ENCODE measurements around the gene EPB41L1.
A peak's percentile ranks its signal among the peaks of the same experiment; 100 is the strongest.

EPB41L1 gene

DNA sequence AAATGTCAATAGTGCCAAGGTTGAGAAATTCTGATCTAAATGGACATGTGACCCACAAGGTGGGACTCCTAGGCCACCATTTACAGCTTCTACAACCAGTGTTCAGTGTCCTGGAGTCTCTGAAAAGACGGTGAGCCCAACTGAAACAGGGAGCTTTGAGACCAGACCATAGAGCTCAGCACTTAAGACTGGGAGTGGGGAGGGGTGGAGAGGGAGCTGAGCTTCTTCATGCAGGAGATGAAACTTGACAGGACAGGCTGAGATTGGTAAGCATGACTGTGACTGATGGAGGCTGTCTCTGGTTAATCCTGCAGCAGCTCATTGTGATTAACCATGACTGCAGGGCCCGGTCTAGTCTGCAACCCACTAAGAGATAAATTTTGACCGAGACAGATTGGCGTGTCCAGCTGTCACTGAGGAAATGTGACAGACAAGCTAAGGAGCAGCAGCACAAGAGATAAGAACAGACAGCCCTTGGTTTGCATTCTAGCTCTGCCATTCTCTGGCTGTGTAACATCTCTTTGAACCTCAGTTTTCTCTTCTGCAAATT, 80.3 kb downstream of the EPB41L1 start:
- no peak for DNase-seq

DNA sequence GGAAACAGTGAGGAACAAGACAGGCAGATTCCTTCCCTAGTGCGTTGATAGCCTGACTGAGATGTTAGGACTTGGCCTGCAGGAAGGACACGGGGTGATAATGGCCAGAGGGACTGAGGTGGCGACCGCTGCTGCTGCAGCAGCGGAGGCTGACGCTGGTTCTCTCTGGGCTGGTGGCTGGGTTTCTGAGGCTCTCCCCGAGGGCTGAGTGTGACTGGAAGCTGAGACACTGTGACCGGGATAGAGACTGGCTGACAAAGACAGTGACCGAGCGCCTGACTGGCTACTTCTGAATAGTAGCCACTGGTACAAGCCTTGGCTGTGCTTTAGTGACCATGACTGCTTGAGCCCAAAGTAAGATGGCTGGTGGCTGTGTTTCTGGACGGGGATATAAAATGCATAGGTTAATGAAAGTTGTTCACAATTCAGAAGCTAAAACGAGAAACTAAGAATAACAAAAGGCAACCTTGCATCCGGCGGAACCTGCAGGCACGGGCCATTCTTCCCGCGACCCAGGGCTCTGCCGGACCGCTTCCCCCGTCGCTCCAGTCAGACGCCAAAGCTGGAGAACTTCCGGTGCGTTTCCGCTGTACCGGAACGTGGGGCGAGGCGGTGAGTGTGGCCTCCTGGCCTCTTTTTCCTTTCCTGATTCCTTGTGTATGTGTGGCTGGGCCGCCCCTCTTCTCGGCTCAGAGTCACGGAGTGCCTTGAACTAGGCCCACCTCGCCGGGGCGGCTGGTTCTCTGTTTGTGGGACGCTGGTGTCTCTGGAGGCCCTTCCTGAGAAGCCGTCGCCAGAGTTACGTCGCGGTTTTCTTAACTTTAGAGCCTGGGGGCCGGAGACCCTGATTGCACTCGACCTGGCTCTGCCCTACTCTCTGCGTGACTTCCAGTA, 81.6 kb downstream of the EPB41L1 start, which contains the start of gene AAR2:
TSS of gene AAR2 (plus strand) at position 587 of the 894 bp plus-strand sequence. CDS start 3,391 bp downstream, outside the sequence.
- peak; percentile 79 for DNase-seq

DNA sequence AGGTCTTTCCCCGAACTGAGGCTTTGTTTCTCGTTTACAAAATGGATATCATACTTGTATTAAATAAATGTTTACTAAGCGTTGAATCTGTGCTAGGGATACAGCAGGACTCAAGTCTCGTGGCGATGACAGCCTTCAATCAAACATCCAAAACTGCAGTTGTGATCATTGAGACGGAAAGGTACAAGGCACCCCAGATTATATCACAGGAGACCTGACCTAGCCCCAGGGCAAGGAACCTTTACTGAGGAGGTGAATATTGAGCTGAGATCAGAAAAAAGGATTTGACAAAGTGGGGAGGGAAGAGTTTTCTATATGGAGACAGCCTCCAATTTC, 82.2 kb downstream of the EPB41L1 start:
- no peak for DNase-seq

DNA sequence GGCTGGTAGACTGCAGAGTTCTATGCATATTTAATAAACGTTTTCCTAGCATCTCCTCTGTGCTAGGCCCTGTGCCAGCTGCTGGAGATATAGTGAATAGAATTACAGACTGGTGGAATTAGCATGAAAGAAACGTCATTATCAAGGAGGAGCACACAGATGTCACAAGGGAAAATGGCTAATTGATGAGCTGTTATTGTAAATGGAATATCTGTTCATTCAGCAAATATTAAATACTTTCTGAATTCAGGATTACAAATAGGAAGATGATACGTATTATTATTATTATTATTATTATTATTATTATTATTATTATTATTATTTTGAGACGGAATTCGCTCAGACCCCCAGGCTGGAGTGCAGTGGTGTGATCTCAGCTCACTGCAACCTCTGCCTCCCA, 82.9 kb downstream of the EPB41L1 start:
- DNase-seq = no peak

DNA sequence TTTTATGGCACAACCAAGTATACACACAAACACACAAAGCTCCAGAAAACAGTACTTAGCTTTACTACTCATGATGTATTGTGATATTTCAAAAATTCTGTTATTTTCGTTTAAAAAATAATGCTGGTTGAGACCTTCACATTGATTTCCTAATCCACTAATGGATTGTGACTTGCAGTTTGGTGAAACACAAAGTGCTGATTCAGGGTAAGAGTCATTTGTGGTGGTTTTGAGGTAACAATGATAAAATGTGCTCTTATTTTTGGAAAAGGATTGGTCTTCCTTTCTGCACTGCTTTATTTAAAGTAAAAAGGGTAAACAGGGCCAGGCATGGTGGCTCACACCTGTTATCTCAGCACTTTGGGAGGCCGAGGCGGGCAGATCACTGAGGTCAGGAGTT, 83.6 kb downstream of the EPB41L1 start:
- DNase-seq = no peak

DNA sequence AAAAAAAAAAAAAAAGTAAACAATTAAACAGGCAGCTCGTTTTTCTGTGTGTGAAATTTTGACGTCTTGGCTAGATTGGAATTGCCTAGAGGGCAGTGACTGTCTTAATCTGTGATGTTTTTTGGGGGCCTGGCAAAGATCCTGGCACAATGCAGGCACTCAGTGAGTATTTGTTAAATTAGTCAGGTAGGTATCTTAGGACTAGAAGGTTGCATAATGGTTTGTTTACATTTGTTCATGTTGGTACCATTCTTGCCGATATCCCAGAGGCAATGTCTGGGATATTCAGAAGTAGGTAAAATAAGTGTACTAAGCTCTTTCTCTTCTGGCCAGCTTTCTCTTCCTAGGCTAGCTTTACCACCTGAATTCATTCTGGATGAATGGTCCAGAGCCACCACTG, 84.2 kb downstream of the EPB41L1 start:
- DNase-seq = no peak

DNA sequence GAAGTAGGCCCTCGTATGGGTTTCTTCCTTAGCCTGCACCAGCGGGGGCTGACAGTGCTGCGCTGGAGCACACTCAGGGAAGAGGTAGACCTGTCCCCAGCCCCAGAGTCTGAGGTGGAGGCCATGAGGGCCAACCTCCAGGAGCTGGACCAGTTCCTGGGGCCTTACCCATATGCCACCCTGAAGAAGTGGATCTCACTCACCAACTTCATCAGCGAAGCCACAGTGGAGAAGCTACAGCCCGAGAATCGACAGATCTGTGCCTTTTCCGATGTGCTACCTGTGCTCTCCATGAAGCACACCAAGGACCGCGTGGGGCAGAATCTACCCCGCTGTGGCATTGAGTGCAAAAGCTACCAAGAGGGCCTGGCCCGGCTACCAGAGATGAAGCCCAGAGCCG, 85.5 kb downstream of the EPB41L1 start:
- no peak for DNase-seq

DNA sequence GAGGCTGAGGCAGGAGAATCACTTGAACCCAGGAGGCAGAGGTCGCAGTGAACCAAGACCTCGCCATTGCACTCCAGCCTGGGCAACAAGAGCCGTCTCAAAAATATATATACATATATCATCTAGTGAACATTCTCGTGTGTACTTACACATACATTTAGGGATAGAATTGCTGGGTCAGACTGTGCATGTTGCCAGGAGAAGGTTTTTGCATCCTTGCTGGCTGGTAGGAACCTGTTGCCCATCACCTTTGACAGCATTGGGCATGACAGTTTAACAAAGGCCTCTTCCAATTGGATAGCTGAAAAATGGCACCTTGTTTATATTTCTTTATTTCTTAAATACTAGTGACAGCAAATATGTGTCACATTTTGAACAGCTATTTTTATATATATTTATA, 87.1 kb downstream of the EPB41L1 start:
- DNase-seq = no peak

DNA sequence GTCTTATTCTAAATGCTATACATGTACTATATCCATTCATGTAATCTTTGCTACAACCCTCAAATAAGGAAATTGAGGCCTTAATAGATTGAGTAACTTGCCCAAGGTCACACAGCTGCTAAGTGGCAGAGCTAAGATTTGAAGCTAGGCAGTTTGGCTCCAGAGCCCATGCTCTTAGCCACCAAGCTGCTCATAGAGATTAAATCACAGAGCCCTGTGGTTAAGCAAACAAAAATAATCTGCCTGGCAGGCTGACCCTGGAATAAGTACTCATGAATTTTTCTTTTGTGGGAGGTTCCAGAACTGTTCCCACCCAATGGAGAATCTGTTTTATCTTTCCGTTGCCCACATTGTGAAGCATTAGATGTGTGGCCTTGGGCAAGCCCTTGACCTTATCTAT, 89.2 kb downstream of the EPB41L1 start:
- no peak for DNase-seq

DNA sequence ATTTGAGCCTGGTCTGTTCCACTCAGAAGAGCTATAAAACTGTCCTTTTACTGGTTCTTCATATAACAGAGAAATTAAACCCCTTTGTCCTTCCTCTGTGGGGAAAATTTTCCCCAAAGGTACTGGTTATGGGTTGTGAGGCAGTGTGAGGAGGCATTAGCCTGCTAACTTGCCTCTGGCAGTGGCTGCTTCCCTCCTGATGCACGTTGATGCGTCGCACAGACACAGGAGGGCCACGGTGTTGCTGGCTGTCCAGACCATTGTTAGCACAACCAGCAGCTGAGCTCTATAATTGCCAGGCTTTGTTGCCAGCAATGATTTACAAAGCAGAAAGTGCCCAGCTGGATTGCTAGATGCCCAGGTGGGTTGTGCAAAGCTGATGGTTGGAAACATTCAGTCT, 91.9 kb downstream of the EPB41L1 start:
- DNase-seq = no peak

DNA sequence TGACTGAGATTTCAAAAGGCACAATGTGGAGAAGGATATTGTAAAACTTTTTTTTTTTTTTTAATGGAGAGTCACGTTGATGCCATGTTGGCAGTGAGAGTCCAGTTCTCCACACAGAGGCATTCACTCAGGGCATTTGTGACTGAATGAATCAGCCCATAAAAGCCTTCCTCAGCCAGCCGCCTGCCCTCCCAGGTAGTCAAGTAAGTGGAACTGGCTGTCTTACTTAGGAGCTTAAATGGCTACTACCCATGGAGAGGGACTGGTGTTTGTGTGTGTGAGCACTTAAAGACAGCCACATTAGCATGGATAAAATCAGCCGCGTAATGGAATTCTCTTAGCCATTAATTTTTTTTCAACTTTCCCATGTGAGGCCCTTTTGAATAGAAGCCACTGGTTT, 94.3 kb downstream of the EPB41L1 start:
- no peak for DNase-seq

DNA sequence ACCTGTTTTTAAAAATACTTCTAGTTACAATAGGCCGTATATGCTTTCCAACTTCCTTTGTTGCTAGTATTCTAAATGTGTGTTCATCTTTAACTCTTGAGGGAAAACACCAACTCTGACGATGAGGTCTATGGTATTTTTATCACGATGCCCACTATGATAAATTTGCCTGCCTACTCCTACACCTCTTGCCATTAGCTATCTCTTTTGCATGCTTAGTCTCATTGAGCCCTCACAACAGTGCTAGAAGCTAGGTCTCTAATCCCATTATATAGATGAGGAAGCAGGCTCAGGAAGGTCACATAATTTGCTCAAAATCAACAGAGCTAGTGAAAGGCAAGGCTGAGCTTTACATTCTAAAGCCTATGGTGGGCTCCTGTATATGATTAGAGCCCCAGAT, 94.9 kb downstream of the EPB41L1 start:
- DNase-seq = no peak

DNA sequence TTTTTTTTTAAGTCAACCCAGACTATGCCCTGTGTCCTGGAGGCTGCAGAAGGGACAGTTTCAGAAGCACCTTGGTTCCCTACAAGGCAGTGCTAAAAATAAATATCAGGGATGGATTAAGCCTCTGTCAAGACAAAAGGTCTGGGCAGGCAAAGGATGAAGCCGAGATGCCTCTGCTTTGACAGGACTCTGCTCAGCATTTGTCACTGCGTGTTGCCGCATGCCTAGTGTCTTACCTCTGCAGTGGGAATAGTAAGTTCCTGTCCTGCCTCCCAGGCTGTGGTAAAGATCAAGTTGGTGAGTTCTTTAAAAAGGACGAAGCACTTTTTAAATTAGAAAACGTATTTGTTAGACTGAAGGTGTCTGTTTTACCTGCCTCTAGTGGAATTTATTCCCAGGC, 96.9 kb downstream of the EPB41L1 start:
- no peak for DNase-seq

DNA sequence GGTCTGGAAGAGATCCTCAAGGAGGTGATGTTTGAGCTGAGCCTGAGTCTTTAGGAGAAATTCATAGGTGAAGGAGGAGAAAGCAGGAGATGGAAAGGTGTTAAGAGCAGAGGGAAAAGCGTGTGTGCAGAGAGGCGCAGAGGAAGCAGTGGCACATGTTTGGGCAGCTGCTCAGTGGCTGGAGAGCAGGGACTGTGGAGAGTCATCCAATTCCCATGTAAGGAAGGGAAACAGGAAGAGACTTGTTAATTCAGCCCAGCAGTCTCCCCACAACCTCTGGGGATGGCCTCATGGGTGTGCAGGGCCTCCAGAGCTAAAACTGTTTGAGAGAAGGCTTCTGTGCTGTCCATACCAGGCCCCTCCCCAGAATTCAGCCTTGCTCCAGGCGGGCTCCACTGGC, 98.0 kb downstream of the EPB41L1 start:
- no peak for DNase-seq

DNA sequence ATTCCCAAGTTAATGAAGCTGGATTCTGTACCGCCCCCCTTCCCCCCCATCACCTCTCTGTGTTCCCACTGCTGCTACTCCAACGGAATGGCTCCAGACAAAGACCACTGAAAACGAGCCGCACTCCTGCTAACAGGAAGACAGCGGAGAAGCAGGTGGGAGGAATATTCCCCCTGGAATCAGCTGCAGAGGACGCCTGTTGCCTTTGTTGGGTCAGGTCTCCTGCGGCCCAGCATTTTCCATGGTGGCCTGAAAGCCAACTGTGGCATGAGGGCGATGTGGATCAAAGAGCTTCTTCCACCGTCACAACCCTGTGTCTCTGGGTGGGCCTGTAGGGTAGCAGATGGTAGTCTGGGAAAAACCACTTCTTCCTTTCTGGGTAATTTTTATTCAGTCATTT, 98.5 kb downstream of the EPB41L1 start:
- DNase-seq = no peak

DNA sequence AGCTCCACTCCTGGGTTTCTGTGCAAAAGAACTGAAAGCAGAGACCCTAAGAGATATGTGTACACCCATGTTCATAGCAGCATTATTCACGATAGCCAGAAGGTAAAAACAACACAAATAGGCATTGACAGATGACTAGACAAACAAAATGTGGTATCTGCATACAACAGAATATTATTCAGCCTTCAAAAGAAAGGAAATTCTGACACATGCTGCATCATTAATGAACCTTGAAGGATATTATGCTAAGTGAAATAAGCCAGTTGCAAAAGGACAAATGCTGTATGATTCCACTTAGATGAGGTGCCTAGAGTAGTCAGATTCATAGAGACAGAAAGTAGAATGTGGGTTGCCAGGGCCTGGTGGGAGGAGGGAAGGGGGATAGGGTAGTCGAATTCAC, 99.5 kb downstream of the EPB41L1 start:
- no peak for DNase-seq

DNA sequence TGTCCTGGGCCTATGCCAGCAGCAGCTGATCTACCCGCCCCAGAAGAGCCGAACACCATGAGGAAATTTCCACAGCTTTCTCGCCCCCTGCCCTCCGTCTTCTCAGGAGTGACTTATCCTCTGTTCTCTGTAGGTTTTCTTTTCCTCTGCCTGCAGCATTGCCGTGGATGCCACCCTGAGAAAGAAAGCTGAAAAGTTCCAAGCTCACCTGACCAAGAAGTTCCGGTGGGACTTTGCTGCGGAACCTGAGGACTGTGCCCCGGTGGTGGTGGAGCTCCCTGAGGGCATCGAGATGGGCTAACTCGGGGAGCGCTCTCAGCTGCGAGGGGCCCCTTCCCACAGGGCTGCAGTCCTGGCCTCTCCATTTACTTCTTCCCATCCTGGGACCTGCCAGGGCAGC, 100.9 kb downstream of the EPB41L1 start:
- DNase-seq = no peak

DNA sequence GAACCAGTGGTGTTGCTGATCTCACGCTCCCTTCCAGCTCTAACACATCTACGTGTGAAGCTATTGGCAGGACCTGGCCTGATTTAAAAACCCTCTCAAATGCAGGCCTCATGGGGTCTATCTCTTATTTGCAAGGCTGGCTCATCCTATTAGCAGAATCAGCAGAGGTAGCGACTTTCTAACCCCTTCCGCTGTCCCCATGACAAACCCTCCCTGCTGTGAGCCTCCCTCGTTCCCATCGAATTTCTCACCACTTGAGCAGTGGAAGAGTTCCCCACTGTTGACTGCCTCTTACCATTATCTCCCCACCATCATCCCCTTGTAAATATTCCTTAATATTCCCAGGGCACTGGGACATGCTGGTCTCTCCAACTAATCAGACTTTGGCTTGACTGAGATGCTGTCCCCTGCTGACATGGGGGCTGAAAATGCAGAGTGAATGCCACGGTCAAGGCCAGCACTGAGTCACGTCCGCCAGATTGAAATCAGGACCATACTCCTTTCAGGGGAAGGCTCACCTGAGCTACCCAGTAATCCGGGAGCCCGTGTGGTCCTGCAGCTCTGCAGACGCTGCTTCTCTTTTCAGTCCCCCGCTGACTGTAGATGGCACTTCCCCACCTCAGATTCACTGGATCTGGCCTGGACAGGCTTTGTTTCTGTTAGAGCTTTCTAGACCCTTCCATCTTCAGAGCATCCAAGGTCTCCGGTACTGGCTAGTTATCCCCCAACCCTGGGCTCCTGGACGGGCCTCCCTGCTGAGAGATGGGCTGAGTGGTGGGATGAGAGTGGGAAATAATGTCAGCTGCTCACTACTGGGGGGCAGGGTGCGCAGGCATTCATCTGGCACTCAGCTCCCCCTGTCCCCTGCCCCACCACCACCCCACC, 104.9 kb downstream of the EPB41L1 start:
- DNase-seq = no peak

DNA sequence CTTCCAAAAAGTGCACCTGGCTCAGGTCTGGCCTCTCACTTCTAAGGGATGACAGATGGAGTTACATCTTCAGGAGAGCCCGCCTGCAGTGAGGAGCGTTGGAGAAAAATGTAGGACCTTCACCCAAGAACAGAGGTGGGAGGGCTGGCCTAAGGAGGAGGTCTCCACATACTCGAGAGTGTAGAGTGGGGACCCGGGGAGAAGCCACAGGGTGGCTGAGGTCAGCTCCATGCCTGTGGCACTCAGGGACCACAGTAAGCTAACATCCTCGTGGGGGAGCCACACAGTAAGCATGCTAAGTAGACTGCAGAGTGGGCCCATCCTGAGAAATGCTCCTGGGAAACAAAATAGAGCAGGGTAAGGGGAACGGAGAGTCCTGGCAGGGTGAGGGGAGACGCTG, 105.8 kb downstream of the EPB41L1 start:
- DNase-seq = no peak

DNA sequence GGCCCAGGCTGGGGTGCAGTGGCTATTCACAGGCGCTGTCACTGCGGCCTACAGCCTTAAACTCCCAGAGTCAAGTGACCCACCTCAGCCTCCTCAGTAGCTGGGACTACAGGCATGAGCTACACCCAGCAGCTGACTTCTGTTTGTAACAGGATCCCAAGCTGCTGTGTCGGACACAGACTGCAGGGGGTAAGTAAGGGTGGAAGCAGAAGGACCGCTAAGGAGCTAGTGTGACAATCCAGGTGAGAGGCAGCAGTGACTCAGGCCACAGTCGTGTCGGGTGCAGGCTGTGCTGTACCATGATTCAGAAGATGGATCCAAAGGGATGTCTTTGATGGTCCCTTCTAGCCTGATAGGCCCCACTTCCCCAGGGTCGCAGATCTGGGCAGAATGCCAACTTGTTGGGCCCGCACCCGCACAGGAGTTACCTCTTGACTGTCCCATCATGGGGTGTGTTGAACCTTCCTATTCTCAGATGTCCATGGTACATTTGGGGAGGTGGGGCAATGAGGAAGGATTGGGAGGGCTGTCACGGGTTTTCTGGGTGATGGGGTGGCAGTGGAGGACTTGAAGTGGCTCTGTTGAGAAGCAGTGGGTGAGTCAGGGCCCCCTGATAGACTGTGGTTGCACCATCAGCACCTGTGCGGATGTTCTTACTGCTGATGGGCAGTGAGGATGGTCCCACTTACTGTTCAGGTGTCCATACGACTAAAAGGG, 107.0 kb downstream of the EPB41L1 start:
- no peak for DNase-seq

DNA sequence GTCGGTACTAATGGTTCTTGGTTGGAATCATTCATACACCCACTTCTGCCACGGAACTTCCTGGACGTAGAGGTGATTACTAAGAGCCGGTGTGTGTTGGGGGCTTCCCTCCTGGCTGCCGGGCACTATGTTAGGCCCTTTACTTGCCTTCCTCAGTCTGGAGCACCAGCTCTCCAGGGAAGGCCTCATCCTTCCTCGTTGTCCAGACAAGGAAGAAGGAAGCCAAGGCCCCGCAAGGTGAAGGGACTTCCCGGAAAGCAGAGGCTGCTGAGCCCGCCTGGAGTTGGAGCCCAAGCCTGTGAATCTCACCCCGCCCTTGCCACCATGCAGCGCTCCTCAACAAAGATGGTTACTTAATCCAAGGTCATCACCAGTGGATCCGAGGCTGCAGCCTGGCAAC, 107.9 kb downstream of the EPB41L1 start:
- DNase-seq = no peak

DNA sequence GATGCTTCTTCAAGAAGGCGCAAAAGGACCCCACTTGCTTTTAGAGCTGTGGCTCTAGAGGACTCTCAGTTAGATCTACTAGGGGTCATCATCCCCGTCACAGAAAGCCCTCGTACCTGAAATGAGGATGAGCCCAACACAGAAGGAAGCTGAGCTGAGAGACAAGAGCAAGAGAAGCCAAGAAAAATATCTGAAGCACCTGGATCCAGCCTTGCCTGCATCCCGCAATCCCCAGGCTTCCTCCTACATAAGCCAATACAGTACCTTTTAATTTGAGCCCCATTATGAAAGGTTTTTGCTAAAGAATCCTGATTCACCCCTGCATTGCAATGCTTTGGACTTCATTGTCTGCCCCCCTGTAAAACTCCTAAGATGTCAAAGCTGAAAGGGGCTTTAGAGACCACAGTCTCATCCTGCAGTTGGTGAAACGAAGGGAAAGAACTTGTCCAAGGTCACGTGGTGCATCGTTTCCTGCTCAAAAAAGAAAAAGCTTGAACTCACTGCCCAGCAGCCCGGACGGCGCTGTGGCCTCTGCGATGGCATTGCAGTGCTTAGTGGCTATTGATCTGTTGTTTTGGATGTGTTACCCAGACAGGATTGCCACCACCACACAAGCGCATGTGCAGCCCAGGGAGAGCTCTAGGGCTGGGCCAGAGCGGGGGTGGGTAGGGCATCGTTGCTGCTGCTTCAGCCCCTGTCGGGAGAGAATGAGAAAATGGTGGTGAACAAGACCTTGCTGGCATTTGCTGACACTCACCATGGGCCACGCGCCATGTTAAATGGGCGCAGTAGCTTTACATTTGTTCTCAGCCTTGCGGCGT, 110.1 kb downstream of the EPB41L1 start:
- no peak for DNase-seq

Measured in activated CD4-positive, CD25-positive, alpha-beta regulatory T cell treated with anti-CD3 and anti-CD28 coated beads, Interleukin-2, amount 50 U/mL, for 72 hours (primary cell).